GM12875 (cell line): Measurements from ENCODE around the gene PADI2.

ENCODE experiments used
- H3K4me3 ChIP-seq: one replicate; pipeline ENCODE4 v1.5.1; 2011; ENCODE audit warnings: low read depth, low read length, control low read depth
- CTCF ChIP-seq: IDR thresholded peaks from 2 replicates; pipeline ENCODE4 v1.5.1; 2011; ENCODE audit warnings: low read depth, mild to moderate bottlenecking, control low read depth, inconsistent platforms, low read length, moderate library complexity, borderline replicate concordance; ENCODE audit not compliant: insufficient read depth

PADI2 gene

GRCh38 chr1:17061486-17061885 lies 57.8 kb downstream of the PADI2 start:
- no peak for TF ChIP-seq CTCF
- H3K4me3 ChIP-seq, result no peak overlapping the region

GRCh38 chr1:17060306-17060749 lies 58.9 kb downstream of the PADI2 start:
- H3K4me3 ChIP-seq, result no peak overlapping the region
- no peak for TF ChIP-seq CTCF

GRCh38 chr1:17059391-17060305 lies 59.6 kb downstream of the PADI2 start:
- no peak overlapping the region for H3K4me3 ChIP-seq
- peak; percentile 86 for TF ChIP-seq CTCF

GRCh38 chr1:17056551-17056950 lies 62.7 kb downstream of the PADI2 start:
- no peak overlapping the region for H3K4me3 ChIP-seq
- TF ChIP-seq CTCF, result no peak

GRCh38 chr1:17055801-17056200 lies 63.5 kb downstream of the PADI2 start:
- no peak overlapping the region for H3K4me3 ChIP-seq

GRCh38 chr1:17053685-17054410 lies 65.4 kb downstream of the PADI2 start, which contains the start of gene SDHB:
Gene SDHB (minus strand): TSS chr1:17054032. CDS start chr1:17054019, 13 bp downstream.
- TF ChIP-seq CTCF, result no peak
- H3K4me3 ChIP-seq, result peak within 1 kb of the TSS; percentile 92

More at GRCh38 chr1:17055801-17056200, 63.5 kb downstream of the PADI2 start:
- TF ChIP-seq CTCF, result no peak
